ENCODE results near the gene TRIM29.
"Not testable (repeated sequence)": the region's sequence is repeated elsewhere in the genome, so short reads cannot be mapped to it uniquely, and the experiment has no call there.

TRIM29 gene, protein sequence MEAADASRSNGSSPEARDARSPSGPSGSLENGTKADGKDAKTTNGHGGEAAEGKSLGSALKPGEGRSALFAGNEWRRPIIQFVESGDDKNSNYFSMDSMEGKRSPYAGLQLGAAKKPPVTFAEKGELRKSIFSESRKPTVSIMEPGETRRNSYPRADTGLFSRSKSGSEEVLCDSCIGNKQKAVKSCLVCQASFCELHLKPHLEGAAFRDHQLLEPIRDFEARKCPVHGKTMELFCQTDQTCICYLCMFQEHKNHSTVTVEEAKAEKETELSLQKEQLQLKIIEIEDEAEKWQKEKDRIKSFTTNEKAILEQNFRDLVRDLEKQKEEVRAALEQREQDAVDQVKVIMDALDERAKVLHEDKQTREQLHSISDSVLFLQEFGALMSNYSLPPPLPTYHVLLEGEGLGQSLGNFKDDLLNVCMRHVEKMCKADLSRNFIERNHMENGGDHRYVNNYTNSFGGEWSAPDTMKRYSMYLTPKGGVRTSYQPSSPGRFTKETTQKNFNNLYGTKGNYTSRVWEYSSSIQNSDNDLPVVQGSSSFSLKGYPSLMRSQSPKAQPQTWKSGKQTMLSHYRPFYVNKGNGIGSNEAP

DNA sequence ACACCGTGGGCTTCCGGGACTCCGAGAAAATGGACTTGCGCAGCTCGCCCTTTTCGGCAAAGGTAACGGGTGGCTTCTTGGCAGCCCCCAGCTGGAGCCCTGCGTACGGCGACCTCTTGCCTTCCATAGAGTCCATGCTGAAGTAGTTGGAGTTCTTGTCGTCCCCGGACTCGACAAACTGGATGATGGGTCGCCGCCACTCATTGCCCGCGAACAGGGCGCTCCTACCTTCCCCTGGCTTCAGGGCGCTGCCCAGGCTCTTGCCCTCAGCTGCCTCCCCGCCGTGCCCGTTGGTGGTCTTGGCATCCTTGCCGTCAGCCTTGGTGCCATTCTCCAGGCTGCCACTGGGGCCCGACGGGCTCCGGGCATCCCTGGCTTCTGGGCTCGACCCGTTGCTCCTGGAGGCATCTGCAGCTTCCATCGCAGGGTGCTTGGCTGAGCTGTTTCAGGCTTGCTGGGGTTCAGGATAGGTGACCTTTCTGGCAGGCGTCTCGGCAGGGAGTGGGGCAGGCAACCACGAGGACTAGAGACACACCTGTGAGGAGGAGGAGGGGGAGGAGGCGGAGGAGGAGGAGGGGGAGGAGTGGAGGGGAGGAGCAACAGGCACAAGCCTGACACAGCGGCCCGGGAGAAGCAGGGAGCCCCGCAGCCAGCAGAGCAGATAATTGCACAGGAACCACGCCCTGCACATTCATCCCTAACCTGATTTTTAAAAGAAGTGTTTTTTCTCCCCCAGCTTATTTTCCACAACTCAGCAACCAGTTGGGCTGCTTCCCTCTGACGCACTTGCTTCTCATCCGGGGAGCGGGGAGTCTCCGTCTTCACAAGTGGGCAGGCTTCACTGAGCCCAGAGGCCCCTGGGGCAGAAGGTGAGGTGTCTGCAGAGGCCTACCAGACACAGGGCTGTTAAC lies at the start of gene TRIM29:
Gene TRIM29 (minus strand): TSS at position 503 of the 911 bp plus-strand sequence. CDS start 82 bp downstream, at position 421.
- DNase-seq, result peak; percentile 34

DNA sequence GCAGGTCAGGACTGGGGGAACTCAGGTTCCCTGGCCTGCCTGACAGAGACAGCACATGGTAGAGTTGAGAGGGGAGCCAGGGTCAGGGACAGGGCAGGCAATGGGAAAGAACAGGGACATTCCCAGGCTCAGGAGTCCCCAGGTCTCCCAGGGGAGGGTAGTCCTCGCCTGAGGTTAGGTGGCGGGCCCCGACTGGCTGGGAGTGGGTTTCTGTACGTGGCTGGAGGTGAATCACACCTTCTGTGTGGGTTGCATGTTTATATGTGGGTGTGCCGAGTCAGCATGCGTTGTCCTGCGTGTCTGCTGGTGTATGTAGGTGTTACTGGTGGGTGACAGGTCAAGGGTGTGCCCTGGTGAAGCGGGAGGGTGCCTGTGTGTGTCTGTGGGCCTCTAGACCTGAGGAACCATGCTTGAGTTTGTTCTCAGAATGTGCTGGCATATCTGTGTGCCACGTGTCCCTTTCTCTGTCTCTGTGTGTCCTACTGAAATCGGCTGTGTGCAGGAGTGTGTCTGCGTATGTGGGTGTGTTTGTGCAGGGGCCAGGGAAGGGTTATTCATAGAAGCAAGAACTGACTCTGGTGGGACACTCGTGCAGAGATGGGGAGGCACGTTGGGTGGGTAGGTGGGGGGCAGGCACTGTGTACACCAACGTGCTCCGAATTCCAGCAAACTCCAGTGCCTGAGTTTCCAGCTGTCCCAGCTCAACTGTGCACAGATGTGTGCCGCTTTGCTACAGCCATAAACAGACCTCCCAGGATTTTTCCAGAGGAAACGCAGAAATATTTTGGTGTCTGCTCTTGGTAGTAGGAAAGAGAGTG lies 49.1 kb upstream of the TRIM29 start:
- no peak for DNase-seq

DNA sequence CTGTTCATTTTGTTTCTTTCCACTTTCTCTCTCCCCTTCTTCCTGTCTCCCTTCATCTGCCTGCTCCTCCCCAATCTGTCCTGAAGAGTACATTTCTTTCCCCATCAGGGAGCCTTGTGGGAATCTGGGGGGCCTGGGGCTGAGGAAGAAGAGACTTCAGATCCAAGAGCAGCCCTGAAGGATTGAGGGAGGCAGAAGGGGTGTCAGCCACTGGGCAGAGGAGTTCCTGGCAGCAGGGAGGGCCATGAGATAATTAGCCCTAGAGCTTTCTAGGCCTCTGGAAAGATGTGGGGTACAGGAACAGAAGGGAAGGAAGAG lies 48.5 kb upstream of the TRIM29 start:
- no peak for DNase-seq

DNA sequence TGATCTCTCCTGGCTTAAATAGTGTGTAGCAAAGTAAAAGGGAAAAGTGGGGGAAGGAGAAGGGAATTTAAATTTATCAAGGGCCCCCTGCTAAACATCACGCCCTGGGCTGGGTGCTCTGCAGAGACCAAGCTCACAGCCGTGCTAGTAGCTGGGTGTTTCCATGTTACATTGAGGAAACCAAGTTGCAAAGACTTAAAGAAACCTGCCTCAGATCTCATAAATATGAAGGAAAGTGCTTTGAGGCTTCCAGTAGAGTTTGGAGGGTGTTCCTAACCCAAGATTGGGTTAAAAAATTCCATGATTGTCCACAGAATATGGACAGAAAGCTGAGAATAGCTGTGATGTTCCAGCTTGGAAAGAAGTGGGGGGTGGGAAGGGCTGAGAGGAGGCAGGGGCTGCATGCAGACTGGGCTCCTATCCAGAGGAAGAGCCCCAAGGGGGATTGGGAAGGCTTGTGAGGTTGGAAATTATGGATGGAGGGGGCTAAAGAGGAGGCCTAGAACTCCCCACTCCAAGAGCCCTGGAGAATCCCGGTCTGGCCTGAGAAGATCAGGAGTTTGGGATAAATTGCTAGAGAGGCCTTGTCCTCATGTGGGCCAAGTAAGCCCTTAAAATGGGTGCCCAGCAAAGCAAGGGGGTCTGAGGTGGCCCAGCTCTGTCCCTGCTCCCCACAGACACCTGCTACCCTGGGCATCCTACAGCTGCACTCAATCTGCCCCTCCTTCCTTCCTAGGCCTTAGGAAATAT lies 48.0 kb upstream of the TRIM29 start:
- DNase-seq, result no peak

DNA sequence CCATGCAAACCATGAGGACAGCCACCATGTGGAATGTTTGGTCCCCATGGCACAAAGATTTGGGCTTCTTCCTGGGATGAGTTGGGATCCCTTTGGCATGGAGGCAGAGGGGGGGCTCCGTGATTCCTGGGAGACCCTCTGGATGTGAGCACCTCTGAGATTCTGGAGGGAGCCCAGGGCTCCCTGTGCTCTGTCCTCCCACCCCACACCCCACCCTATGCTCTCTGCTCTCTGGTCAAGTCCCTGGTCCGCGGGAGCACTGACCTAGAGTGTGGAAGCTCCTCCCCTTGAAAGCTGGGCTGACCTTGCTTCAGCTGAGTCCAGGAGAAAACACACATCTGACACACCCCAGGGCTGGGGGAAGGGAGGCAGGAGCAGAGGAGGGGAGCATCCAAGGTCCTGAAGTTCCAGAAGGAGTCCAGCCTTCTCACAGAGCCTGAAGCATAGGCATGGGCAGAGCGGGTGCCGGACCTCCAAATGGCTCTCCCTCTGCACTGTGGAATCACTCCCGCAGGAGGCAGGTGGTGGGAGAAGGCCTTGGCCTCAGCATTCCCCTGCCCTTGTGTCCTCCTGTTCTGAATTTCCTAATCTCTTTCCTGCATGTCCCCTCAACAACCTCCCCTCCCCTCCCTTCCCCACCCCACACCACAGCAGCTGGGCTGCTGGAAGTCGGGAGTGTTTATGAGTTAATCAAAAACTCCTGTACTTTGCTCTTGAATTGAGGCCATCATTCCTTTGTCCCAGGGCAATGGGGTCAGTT lies 47.2 kb upstream of the TRIM29 start:
- DNase-seq, result no peak

DNA sequence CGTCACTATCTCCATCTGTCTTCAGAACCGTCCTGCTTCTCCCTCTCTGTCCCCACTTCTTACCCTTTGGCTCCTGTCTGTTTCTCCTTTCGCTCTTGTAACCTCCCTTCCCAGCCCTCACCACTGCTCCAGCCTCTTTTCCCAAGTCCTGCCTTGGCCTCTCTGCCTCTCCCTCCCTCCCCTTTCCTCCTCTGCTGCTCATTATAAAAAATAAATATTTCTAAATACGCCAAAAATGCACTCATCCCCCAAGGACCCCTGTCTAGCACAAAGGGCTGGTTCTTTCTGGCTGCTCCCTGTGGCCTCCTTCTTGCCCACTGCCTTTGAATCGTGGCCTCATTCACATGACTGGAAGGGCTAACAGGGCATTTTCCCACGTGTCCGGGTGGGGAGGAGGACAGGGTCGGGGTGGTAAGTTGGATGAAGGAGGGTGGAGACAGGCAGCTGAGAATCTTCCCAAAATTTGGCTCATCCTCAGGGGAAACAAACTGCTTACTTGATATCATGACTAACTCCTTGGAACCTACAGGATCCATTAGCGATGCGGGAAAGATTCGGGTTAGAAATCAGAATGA lies 46.5 kb upstream of the TRIM29 start:
- DNase-seq, result no peak

DNA sequence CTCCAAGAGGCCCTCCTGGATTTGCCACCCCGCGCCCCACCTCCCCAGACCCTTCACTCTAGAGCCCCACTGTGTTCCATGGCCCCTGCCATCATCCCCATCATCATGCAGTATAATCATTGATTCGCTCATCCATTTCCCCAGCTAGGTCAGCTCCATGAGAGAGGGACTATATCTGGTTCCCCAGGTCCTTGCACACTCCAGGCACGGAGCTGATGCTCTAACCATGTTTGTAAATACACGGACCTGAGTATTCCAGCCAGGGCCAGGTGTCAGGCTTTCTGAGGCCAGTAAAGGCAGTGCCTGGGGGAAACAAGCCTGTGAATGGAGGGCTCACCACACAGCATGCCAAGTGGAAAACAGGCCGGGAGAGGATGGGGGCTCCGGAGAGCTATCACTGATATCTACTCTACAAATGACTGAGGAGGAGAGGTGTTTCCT lies 45.8 kb upstream of the TRIM29 start:
- no peak for DNase-seq

DNA sequence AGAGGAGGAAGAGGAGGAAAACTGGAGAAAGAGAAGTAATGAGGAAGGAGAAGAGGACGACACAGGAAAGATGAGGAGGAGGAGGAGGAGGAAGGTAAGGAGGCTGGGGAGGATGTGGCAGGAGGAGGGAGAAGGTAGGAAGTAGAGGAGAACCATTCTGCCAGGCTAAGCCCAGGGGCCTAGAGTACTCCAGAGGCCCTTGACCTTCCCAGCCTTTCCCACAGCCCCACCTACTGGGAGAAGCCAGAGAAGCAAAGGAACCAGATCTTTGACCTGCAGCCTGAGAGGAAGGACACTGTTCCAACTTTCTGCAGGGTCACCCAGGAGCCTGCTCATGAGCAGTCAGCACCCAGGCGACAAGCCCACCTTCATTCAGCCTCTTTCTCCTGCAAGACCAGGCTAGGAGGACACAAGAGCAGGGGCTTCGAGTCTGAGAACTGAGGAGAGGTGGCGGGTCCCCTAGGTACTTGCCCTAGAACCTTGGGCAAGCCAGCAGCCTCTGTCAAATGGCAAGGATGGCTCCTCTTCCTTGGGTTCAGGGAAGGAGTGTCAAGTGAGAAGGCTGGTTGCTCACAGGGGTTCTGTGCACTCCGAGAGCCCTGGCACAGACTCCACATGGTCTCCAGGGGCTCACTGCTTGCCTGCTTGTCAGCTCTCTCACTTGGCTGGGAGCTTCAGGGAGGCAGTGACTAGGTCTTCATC lies 45.0 kb upstream of the TRIM29 start:
- DNase-seq, result no peak

DNA sequence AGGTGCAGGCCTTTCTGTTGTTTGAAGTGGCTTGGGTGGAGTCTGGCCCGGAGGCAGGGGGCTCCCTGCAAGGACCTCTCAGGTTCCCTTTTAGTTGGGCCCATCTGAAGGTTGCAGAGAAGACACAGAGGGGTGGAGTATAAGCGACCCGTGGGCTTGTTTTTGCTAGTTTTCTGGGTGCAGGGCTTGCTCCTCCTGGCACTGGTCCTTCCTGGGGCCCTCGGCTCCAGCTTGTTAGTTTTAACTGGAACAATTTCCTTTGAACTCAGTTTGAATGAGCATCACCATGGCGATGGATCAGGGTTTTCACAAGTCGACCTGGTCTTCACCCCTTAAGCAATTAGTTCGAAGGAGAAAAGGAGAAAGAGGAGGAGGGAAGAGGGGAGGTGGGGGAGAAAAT lies 44.5 kb upstream of the TRIM29 start:
- no peak for DNase-seq

DNA sequence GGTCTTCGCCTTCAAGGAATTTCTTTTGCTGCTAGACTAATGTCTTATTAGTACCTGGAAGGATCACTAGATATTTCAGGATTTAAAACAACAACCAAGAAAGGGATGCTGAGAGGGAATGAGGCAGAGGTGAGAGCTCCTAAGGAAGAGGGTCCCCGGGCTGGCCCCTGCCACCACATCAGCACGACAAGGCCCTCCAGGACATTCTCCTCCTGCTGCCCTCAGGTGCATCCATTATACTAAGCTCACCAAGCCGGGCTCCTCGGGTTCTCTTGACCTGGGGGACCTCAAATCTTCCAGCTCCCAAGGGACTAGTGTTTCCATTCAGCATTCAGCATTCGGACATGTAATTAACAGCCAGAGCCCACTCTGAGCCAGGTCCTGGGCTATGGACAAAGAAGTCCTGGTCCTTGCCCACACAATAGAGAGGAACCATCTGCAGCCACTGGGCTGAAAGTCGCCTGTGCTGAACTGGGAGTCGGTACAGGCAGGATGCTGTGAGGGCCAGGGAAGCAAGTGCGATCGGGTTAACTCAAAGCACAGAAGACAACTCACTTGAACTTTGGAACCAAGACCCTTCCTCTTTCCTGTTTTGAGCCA lies 43.6 kb upstream of the TRIM29 start:
- DNase-seq, result no peak

DNA sequence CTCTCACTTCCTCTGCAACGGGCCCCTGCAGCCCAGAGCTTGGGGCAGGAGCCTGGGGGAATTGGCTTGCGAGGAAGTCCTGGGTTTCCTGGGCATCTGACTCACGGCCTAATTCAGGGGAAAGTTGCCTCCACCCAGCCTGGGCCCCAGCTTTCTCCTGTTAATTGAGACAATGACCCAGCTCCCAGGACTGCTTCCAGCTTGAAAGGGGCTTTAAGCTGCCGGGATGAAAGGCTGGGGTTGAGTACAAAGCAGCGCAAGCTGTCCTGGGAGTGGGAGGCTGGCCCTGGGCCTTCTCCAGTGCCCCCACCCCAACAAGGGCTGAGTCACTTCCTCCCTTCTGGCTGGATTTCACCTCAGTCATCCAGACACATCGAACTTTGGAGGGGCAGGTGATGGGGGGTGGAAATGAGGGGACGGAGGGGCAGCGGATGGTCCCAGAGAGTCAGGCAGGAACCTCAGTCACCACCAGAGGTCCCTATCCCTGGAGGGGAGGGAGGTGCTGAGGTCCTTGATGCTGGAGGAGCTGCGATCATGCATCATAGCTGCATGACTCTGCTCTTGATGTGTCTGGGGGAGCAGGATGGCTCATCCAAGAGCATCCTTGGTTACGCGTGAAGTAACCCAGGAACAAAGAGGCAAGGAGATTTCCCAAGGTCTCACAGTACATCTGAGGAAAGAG lies 42.8 kb upstream of the TRIM29 start:
- DNase-seq, result no peak

DNA sequence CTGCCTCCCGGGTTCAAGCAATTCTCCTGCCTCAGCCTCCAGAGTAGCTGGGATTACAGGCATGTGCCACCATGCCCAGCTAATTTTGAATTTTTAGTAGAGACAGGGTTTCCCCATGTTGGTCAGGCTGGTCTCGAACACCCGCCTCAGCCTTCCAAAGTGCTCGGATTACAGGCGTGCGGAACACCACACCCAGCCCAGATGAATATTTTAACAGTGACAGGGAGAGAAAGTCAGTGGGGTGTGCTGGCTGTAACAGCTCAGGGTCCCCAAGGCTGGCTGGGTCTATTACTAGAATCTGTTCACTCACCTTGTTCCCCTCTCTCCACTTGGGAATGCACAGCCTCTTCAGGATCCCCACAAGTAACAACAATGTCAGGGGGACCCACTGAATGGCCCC lies 42.1 kb upstream of the TRIM29 start:
- not testable (repeated sequence) for DNase-seq

DNA sequence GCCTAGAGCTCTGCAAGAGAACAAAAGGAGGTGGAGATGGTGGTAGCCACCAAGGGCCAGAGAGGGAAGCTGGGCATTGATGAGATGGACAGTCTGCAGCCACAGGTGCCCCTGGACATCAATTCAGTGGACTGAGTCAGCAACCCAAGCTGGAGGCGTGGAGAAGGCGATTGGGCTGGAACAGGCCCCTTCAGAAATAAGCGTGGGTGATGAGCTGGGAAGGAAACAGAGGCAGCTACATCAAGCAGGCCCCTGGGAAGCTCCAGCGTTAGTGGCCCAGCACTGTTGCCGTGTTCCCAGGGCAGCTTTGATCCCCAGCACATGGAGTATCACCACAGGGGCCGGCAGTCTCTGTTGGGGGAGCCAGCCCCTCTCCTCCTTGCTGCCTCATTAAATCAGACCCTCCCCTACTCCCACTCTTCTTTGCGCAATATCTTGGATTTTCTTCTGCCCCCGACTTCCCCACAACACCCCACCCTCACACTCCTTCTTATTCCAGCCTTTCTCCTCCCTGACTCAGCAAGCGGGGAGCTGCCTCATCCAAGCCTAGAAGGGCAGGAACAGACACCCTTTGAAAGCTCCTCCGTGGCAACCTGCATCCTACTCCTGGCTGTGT lies 41.3 kb upstream of the TRIM29 start:
- no peak for DNase-seq

DNA sequence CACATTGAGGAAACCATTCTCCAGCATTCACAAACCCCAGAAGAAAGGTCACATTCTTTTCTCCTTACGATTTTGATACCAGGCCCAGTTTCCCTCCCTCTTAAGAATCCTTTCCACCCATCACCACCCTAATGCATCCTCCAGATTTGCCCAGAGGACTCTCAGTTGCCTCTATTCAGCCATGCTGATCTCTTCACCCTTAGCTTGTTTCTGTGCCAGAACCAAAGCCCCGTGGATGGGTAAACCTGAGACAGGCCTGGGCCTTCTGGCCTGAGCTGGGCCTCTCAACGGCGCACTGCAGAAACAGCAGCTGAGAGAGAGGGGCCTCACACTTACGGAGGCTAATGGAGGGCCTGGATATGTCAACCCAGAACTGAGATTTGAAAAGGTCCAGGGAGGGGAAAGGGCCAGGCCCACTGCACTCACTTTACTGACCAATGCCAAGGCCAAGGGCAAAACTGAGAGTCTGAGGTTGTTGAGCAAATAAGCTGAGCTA lies 40.7 kb upstream of the TRIM29 start:
- DNase-seq, result no peak

DNA sequence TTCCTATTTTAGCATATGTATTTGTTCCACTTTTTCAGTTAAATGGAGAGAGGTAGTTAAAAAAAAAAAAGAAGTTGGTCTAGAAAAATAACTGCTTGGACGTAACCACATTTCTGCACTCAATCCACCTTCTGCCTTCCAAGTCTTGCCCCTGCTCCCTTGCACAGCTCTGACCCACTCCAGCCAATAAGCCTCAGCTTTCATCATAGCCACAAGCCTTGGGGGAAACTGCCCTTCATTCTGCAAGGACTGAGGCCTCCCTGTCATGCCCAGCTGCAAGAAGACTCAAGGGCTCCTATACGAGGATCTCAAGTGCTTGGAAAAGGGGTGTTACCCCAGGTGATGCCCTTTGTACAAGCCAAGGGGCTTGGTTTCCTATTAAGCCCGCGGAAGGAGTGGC lies 37.0 kb upstream of the TRIM29 start:
- DNase-seq, result no peak

DNA sequence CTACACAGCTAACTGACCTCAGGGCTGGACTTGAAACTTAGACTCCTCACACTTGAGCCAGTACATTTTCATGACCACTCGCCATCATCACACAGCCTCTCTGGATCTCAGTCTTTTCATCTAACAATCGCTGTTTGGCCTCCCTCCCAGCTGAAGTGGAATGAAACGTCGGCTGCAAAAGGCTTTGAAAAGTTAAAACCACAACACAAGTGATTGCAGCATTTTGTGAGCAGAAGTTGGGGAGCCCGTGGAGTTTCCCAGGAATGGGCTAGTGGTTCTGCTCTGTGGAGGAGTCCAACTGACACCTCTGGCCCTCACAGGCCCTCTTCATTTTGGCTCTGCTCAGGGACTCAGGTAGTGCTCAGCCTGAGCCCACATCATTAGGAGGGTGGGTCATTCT lies 35.9 kb upstream of the TRIM29 start:
- DNase-seq, result no peak

DNA sequence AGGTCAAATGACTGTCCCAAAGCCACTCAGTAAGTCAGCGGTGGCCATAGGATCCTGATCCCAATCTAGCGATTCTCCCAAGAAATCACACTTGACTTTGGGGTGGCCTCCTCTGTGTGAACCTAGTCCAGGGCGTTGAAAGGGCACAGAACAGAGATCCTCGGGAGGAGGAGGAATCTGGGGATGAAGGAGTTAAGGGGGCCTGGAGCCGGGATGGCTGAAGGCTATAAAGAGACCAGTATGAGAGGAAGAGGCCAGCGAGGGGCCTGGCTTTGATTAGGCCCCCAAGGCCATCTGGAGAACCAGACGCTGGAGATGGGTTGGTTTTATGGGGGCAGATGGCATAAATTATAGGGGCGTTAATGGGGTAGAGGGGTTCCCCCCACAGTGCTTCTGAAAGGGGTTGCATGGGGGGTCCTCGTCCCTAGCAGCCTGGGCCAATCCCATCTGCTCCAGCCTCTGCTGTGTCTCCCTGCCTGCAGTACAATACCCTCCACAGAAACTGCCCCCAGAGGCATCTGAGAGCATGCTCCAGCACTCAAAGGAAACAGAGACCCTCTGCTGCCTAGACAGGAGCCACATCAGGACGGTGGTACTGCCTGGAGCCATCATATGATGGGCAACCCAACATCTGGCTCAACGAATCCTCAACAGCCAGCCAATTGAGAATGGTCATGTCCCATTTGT lies 35.2 kb upstream of the TRIM29 start:
- DNase-seq, result no peak
